ENCODE data around the gene SNAP29. TPM values are rescaled to one million over a fixed set of nuclear protein-coding genes. Genes with fewer than 3 reads are reported as not detected.
A peak's percentile ranks its signal among the peaks of the same experiment; 100 is the strongest.

Gene SNAP29
- total RNA-seq, 1 donor from 2014 or later: 15.0 TPM

DNA sequence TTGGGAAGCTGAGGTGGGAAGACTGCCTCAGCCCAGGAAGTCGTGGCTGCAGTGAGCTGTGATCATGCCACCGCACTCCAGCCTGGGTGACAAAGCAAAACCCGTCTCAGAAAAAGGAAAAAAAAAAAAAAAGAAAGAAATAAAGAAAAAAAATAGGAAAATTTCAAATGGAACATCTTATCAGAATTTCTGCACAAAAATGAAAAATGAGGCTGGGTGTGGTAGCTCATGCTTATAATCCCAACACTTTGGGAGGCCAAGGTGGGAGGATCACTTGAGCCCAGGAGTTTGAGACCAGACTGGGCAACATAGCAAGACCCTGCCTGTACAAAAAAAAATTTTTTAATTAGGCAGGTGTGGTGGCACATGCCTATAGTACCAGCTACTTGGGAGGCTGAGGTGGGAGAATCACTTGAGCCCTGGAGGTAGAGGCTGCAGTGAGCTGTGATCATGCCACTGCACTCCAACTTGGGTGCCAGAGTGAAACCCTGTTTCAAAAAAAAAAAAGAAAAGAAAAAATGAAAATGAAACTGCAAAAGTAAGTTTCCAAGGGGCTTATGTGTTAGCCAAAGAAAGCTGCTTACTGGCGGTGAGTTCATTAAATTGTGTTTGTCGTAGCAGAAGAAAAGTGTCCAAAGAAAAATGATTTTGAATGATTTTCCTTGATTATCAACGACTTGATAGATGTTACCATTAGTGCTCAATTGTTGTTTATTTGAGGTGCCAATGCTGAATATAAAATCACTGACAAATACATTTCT is 50.9 kb downstream of the SNAP29 start:
- no peak overlapping the region for H3K27ac Mint-ChIP-seq
- H3K27me3 Mint-ChIP-seq (ENCODE audit: low read depth): peaks cover 3% of the 10 kb centered on the region

DNA sequence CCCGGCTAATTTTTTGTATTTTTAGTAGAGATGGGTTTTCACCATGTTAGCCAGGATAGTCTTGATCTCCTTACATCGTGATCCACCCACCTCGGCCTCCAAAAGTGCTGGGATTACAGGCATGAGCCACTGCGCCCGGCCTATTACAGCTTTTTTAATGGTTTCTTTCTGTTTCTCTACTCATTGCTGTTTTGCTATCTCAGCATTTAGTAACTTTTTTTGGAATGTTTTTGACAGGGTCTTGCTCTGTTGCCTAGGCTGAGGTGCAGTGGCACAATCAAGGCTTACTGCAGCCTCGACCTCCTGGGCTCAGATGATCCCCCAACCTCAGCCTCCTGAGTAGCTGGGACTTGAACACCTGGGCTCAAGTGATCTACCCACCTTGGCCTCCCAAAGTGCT is 53.7 kb downstream of the SNAP29 start:
- Mint-ChIP-seq H3K27me3 (ENCODE audit: low read depth) (no peaks in the 10 kb centered on the region), H3K4me1 (peaks cover 4% of the 10 kb centered on the region), H3K9me3 (no peaks in the 10 kb centered on the region), H3K36me3 (no peaks in the 10 kb centered on the region), H3K27ac (no peak overlapping the region), H3K4me3 (no peak overlapping the region)
- TF ChIP-seq CTCF (IDR thresholded peaks at IDR 0.05; ENCODE audit: unreplicated experiment): no peak
- no peak for DNase-seq (ENCODE audit: low spot score in 2 of 2, unreplicated experiment in 2 of 2)

More for the DNA sequence above, 50.9 kb downstream of the SNAP29 start:
- no peak for DNase-seq (ENCODE audit: low spot score in 2 of 2, unreplicated experiment in 2 of 2)
- TF ChIP-seq CTCF (IDR thresholded peaks at IDR 0.05; ENCODE audit: unreplicated experiment): no peak
- Mint-ChIP-seq H3K9me3 (no peaks in the 10 kb centered on the region), H3K4me3 (no peak overlapping the region), H3K36me3 (no peaks in the 10 kb centered on the region), H3K4me1 (no peaks in the 10 kb centered on the region)

DNA sequence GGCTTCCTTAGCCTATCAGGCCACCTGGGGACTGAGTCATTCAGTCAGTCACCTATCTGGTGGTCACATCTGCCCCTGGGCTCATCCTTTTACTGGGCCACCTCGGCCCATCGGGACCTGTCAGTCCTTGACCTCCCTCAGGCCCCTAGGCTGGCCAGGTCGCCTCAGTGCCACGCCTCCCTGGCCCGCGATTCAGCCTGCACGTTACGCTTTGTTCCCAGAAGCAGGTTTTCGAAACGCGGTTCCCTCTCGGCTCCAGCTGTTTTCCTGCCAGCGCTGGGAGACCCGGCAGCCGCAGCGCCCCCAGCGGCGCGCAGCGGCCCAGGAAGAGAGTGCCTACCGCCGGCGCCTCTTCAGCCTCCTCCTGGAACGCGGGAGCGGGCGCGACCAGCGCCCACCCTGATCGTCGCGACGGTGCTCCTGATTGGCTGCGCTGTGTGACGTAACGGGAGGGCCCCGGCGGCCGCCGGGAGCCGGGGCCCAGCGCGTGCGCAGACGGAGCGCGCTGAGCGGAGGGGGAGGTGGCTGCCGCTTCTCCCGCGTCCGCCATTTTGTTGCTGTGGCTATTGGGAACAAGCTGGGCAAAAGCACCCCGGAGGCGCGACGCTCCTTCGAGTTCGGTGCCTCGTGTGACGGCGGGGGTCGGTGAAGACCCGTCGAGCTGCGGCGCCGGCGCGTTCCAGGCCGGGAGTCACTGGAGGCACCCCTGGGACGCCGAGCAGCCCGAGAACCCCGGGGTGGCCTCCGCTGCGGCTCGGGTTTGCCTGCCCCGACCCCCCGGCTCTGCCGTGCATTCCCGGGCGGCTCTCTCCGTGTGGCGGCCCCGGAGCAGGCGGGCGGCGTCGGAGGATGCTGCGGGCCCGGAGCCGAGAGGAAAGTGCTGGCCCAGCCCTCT is 58.4 kb downstream of the SNAP29 start, which contains the start of gene CRKL:
Gene CRKL, plus strand, starts transcription at position 492 of the 895 bp plus-strand sequence. CDS start 528 bp downstream, outside the sequence.
- TF ChIP-seq CTCF (IDR thresholded peaks at IDR 0.05; ENCODE audit: unreplicated experiment): peak; percentile 85
- H3K27ac Mint-ChIP-seq: peak within 1 kb of the TSS; percentile 96
- peak within 1 kb of the TSS; percentile 98 for H3K4me3 Mint-ChIP-seq
- no peaks in the 10 kb centered on the region for H3K36me3 Mint-ChIP-seq
- H3K27me3 Mint-ChIP-seq (ENCODE audit: low read depth): no peaks in the 10 kb centered on the region
- peak; percentile 97 to 98 for DNase-seq (ENCODE audit: low spot score in 2 of 2, unreplicated experiment in 2 of 2)
- no peaks in the 10 kb centered on the region for H3K9me3 Mint-ChIP-seq
- H3K4me1 Mint-ChIP-seq: peaks cover 29% of the 10 kb centered on the region

GRCh38 chr22:20918663-20919218 is 59.9 kb downstream of the SNAP29 start:
- no peaks in the 10 kb centered on the region for H3K9me3 Mint-ChIP-seq
- no peak for DNase-seq (ENCODE audit: low spot score in 2 of 2, unreplicated experiment in 2 of 2)
- peak overlapping the region; percentile 98 for H3K4me3 Mint-ChIP-seq
- no peaks in the 10 kb centered on the region for H3K27me3 Mint-ChIP-seq (ENCODE audit: low read depth)
- no peaks in the 10 kb centered on the region for H3K36me3 Mint-ChIP-seq
- TF ChIP-seq CTCF (IDR thresholded peaks at IDR 0.05; ENCODE audit: unreplicated experiment): no peak
- H3K4me1 Mint-ChIP-seq: peaks cover 33% of the 10 kb centered on the region
- peak overlapping the region; percentile 96 for H3K27ac Mint-ChIP-seq

DNA sequence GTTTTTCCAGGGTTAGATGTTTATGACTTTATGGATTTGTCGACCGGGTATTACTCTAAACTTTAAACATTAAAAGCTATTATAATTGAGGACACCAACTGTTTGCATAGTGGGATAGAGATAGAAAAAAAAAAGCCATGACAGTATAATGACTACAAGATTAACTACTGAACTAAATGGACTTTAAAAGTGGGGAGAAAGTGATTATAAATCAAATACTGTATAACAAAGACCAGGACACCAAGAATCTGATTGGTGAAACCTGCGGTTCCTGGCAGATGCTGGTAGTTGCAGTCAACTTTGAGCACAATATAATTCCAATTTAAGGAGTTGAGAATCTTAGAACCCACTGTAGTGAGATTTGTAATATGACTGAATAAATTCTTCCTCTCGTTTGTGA is 60.9 kb downstream of the SNAP29 start:
- no peak for TF ChIP-seq CTCF (IDR thresholded peaks at IDR 0.05; ENCODE audit: unreplicated experiment)
- no peaks in the 10 kb centered on the region for H3K27me3 Mint-ChIP-seq (ENCODE audit: low read depth)
- DNase-seq (ENCODE audit: low spot score in 2 of 2, unreplicated experiment in 2 of 2): no peak
- H3K4me3 Mint-ChIP-seq: peak overlapping the region; percentile 98
- peak overlapping the region; percentile 96 for H3K27ac Mint-ChIP-seq
- no peaks in the 10 kb centered on the region for H3K9me3 Mint-ChIP-seq
- no peaks in the 10 kb centered on the region for H3K36me3 Mint-ChIP-seq
- peaks cover 33% of the 10 kb centered on the region for H3K4me1 Mint-ChIP-seq

Data from mesothelial cell of epicardium (in vitro differentiated cells).